HUDEP-2 (cell line): Measurements from ENCODE around the gene MYLK2.
A peak's percentile ranks its signal among the peaks of the same experiment; 100 is the strongest.

ENCODE experiments used
- DNase-seq, 76 experiments: peaks; one replicate each; lab custom pipeline; 2025; ENCODE audit not compliant: unreplicated experiment in 76 of 76; lab: John Stamatoyannopoulos, UW

MYLK2 gene

DNA sequence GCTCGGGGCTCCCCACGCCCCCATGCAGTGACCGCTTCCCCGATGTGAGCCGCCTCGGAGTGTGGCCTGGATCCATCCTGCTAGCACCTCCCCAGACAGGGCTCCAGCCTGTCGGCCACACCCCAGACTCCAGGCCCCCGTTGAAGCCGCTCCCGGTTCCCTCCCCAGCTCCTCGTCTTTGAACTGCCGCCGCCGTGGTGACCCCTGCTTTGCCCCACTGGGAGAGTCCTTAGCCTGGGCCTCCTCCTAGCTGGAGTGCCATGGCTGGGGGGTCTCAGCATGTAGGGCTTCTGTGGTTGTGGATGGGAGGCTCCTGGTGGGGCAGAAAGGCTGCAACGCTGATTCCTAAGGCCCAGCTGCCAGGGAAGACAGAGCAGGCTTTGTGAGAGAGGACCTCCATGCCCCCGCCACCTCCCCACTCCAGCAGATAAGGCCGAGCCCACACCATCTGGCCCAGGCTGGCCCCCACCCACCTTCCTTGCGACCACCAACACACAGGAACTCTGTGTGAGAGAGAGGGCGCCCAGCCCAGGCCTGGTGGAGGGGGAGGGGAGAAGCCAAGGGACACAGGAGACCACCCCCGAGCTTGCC is 14.9 kb downstream of the MYLK2 start:
- no peak for DNase-seq

DNA sequence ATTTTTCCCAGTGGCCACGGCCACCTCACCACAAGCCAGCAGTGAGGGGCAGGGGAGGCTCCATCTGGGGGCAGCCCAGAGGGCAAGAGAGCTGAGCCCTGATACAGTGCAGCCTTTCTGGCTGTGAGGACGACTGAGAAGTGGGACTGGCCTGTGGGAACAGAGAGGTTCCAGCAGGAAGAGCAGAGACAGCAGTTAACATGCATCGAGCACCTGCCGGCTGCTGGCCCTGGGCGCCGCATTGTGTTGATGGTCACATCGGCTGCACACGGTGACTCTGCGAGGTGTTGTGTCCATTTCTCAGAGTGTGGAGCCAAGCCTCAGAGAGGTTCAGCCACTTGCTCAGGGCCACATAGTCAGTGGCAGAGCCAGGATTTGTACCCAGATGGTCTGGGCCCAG is 16.4 kb downstream of the MYLK2 start:
- no peak for DNase-seq

DNA sequence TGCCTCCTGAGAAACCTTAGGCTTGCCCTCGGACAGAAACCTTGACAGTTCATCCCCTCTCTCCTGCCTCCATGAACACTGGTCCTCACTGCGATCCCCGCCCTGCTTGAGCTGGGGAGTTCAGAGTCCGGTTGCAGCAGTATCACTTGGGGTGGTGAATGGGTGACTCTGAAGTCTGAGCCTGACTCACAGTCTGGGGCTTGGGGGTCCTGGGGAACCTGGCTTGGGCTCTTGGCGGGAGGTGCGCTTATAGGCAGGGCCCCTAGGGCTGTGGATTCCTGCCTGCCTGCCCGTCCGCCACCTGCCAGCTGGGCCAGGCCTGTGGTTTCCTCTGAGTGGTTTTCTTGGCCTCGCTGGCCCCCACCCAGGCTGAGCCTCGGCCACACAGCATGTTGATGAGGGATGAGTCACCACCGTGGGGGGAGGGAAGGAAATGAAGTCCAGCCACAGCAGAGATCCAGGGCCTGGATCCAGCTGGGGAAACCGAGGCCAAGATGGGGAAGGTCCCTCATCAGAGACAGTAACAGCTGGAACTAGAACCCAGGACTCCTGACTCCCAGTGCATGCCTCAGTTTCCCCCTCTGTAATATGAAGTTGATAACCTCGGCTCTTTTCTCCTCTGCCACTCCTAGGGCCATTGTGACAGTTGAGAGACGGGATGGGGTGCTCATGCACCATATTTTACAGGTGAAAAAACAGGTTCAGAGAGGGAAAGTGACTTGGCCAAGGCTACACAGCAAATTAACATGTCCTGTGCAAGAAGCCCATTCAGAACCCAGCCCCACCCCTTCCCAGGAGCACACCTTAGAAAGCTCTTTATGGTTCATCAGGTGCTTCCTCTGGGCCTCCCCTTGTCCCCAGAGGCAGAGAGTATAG is 17.1 kb downstream of the MYLK2 start:
- DNase-seq, result peak in 69 of 76 experiments; percentile 7 to 86 (median 54)

DNA sequence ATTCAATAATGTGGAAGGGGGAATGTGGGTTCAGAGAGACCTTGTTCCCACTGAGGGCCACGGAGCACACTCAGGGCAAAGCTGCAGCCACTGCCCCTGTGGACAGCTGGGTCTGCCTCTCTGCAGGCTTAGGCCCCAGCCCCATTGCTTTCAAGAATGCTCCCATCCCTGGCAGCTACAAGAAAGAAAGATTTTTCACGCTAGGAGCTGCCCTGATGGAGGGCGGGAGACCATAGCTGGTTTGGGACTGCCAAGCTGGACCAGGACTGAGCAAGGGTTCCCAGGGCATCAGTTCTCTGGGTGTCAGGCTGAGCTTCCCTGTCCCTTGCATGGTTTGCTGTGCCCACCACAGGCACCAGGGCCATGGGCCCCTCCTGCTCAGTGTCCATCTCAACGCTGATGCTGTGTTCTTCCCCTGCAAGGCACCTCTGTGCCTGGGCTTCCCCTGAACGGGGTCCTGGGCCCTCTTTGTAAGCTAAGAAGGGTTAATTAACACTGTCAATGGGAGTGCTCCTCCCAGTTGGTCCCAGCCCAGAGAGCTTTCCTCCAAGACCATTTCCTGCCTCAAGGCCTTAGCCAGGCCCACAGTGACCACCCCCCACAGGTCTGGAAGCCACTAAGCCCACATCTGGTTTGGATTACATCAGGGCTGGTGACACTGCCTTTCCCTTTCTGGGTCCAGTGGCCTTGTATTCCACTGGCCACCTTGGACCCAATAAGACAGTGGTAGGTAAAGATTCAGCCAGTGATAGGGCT is 17.9 kb downstream of the MYLK2 start:
- no peak for DNase-seq

DNA sequence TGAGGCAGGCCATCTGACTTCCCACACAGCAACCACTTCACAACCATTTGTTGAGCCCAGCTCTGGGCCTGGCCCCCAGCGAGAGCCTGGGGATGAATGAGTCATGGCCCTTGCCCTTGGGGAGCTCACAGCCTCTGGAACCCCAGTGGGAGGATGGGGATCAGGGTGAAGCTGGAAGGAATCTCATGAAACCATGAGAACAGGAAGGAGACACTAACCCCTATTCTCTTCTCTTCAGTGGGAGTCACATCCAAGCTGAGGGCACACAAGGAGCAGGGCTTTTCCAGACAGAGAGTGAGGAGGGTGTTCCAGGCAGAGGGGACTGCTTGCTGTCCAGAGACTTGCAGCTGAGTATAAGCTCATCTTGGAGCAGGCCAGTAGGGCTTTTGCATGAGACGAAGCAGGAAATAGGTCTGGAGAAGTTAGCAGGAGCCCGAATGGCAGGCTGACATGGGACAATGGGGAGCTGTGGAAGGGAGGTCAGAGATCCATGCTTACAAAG is 18.8 kb downstream of the MYLK2 start:
- peak in 3 of 76 experiments; percentile 1 to 13 (median 4) for DNase-seq

DNA sequence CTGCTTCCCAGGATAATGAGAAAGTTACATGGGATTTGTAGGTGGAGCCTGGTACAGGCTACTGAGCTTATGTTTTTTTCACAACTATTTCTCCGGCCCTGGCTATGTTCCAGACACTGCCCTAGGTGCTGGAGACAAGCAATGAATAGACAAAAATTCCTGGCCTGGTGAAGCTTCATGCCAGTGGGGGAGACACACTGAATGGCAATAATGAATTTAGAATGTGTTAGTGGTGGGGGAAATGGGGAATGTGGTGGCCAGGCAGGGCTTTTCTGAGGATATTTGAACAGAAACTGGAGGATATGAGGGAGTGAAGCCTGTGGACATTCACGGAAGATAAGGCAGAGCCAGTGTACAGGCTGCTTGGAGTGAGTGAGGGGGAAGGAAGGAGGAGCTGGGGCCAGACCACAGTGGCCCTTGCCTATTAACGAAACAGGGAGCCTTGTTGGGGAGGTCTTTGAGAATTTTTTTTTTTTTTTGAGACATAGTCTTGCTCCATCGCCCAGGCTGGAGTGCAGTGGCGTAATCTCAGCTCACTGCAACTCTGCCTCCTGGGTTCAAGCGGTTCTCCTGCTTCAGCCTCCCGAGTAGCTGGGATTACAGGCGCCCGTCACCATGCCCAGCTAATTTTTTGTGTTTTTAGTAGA is 19.6 kb downstream of the MYLK2 start:
- peak in 5 of 76 experiments; percentile 3 to 24 (median 11) for DNase-seq

DNA sequence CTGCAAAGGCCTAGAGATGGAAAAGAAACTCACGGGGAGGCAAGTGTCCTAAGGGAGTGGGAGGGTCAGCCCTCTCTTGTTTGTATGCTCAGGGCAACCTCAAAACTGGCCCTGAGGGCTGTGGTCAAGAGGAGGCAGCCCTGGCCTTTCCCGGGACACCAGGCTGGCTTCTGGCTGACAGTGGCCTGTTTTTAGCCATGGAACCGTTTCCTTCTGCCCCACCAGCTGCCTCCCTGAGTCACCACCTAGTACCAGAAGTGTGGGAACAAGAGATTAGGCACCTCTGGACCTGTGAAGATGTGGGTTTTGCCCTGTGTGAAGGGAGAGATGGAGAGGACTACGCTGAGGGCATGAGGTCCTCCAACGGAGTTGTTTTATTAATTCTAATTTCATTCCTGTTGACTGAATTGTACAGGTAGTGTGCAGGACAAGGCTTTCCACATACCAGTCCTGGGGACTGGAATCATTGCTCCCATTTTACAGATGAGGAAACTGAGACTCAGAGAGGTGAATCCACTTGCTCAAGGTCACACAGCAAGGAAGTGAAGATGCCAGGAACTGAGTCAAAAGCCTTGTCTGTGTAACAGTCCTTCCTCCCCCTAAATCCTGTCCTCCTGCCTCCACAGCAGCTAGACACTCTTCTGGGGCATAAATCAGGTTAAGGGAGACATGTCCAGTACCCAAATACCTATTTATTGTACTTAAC is 20.8 kb downstream of the MYLK2 start:
- no peak for DNase-seq

DNA sequence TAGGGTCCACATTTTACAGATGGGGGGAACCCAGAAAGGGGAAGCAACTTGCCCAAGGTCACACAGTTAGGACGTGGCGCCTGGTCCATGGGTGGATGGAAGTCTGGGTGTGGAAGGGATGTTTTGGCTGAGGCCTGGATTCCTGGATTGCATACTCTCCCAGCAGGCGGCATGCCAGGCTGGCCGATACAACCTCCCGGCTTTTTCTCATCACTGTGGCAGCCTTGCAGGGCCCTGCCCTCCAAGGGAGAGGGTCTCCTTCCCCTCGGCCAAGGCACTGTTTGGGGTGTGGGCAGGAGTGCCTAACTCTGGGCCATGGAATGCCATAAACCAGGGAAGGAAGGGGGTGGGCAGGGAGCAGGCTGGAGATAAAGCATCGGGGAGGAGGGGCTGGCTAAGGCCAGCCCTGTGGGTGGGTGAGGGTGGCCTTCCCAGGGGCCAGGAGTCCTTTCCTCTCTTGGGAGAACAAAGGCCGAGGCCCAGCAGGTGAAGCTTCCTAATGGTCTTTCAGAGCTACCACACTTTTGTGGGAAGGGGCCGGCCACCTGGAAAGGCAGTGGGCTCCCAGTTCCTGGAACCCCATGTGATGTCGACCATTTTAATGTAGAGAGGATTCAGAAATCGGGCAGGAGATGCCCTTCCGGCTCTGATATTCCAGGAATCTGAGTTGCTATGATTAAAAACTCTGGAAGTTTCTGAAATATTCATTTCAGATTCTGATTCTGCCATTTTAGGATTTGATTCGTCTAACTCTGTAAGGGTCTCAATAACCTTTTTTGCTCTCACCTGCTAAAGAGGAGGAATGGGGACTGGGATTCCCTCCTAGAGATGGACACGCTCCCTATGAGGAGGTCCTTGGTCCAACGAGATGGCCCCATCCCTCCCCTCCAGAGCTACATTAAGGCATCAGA is 22.0 kb downstream of the MYLK2 start:
- DNase-seq, result no peak

DNA sequence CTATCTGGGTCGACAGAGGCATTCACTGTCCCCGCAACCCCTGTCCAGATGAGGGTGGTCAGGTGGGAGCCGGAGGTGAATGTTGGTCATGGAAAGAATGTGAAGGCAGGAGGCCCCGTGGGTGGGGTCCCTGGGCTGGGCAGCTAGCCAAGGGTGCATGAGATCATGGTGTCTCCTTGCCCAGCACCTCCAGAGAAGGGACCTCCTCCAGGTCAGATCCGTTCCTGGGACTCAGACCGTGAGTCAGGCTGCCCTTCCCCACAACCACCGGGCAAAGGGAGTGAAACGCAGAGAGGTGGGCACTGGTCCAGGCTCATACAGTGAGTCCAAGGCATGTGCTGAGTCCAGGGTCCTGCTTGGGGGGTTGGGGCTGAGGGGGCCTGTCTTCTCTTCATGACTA is 22.8 kb downstream of the MYLK2 start:
- DNase-seq, result peak in 18 of 76 experiments; percentile 4 to 56 (median 26)

DNA sequence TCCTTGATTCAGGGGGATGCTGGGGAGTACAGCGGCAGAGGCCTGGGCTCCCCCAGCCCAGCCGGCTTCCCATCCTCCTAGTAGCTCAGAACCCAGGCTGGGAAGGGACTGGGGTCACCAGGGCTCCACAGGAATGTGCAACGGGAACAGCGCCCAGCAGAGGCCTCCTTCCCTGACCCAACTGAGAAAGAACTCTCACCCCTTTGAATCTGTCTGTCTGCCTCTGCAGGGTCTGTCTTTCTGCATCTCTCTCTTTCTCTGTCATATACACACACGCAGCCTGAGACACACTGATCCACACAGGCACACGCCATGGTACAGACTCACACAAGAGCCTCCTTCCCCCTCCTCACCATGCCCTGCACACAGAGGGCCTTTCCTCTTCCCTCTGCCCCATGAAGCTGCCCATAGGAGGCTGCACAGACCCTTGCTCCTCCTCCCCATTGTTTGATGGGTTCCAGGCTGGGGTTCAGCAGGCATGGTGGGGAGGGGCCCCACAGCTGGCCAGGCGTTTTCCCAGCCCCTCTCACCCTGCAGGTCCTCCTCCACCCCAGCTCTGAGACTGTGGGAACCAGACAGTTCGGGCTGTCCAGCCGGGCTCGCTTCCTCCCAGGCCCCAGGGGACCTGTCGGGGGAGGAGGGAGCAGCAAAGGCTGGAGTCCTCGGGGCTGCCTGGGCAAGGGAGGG is 23.5 kb downstream of the MYLK2 start:
- DNase-seq, result no peak

DNA sequence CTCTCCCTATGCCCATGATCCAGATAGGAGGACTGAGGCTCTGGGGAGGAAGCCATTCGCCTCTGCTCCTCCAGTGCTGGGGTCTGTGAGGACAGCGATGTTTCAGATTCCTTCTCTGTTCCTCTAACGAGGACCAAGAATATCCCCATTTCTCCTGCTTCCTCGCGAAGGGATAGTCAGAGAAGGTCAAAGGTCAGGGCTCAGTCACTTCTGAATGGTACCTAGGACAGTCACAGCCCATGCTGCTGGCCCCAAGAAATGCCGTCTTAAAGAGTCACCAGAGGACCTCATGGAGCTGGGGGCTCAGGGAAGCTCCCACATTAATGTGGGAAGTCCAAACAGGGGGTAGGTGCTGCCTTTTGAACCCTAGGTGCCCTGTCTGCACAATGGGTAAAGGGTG is 24.1 kb downstream of the MYLK2 start:
- DNase-seq, result no peak

DNA sequence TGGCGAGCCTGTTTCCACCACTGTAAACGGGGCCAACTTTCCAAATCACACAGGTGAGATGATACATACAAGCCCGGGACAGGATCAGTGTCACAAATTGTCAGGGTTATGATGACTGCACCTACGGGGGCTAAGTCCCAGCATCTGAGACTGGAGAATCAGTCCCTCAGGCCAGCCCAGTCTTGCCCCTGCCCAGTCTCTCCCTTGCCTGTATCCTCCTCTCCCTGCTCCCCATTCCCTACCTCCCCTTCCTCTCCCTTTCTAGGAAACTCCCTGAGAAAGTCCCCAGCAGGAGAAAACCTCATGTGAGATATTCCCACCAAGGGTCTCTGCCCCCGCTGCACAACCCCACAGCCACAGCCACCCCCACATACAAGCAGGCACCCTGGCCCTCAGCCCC is 24.7 kb downstream of the MYLK2 start:
- no peak for DNase-seq

DNA sequence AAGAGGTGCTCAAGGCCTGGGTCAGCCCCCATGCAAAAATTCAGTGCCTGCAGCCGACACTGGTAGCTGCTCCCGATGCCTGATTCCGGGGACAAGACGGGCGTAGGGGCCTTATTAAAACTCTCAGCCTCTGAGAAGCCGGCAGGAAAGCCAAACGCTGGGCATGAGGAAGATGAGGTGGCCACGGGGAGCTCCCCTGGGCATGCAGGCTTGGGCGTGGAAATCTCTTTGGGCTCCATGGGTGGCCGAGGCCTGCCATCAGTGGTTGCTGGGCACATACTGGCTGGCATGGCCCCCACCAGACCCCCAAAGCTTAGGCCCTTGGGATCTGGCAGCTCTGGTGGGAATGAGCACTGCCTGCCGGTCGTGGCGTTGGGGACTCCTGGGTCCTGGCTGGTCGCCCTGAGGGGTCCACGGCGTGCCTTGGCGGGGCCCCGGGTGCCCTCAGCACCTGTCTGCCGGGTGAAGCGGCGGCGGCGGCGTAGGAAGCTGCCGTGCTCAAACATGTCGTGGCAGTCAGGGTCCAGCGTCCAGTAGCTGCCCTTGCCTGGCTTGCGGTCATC is 25.7 kb downstream of the MYLK2 start:
- DNase-seq, result no peak

DNA sequence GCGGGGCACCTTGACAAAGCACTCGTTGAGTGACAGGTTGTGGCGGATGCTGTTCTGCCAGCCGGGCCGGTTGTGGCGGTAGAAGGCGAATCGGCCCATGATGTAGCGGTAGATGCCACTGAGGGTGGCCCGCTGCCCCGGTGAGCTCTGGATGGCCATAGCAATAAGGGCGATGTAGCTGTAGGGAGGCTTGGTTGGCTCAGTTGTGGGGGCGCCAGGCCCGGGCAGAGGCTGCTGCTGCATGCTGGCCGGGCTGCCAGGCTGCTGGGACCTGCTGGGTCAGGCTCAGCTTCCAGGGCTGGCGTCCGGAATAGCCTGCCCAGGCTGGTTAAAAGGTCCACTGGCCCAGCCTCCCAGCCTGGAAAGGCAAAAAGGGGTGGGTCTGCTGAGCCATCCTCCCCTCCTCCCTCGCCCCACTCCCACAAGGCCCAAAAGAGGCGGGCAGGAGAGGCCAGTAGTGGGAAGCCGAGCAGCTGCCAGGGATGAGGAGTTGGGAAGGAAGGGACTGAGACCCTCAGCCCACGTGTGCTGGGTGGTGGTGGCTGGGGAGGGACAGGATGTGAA is 26.2 kb downstream of the MYLK2 start, which contains the start of gene FOXS1:
Gene FOXS1 (minus strand): TSS at position 305 of the 564 bp plus-strand sequence. CDS start 62 bp downstream, at position 243.
- DNase-seq, result no peak

DNA sequence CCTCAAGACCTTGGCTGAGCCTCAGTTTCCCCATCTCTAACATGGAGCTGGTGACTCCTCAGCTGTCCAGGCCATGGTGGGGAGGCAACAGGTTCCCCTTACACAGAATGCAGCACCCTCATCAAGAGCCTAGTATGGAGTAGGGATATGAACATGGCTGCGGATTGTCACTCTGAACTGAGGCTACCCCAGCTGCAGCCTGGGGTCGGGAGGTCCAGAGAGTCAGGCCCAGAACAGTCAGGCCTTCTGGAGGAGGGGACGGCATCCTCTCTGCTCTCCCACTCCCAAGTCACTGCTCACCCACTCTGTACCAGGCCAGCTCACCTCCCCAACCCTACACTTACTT is 27.6 kb downstream of the MYLK2 start:
- no peak for DNase-seq

DNA sequence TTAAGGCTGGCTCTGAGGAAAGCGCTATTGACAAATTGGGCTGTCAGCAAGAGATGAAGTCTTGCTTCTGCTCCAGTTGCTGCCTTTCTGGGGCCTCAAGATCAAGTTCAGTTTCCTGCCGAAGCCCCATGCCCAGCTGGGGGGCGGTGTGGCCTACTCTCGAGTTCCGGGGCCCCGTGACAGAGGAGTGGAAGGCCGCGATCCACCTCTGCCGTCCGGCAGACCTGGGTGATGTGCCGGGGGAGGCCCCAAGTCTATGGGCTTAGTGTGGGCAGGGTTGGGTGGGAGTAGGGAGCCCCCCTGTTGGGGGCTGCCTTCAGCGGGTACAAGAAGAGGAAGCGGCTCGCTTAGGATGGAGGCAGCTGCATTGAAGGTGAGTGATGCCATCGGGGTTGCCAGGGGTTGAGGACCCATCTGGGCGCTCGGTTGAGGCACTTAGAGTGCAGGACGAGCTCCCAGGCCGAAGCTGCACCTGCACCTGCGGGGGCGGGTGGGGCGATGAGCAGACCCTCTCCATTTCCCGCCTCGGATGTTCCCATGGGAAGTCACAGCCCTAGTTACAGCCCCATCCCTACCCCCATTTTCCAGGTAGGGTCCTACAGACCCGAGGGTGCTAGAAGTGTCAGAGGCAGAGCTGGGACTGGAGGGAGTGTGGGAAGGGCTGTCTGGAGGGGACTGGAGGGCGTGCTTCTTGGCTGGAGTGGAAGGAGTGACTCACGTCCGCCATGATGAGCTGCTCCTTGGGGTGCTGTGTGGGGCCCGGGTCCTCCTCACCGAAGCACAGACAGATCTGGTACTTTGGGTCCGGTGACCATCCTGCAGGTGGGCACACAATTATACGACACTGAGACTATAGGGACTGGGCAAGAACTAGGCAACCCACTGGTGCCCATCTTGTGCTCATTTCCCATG is 29.2 kb downstream of the MYLK2 start:
- DNase-seq, result no peak
